Kidney tubule cell (primary cell): ENCODE data around the gene PCDHB14.
A peak's percentile ranks its signal among the peaks of the same experiment; 100 is the strongest.
"Not testable (repeated sequence)": the region's sequence is repeated elsewhere in the genome, so short reads cannot be mapped to it uniquely, and the experiment has no call there.

Source experiments
- DNase-seq: peaks from one replicate; pipeline ENCODE4 v3.0.0-alpha.2; 2018; ENCODE audit warnings: low spot score

Gene PCDHB14

GRCh38 chr5:141223112-141223783 is at the start of gene PCDHB14:
Gene PCDHB14, plus strand, starts transcription at chr5:141223343. Its CDS starts 163 bp downstream, at chr5:141223506.
- DNase-seq, result peak; percentile 34

DNA sequence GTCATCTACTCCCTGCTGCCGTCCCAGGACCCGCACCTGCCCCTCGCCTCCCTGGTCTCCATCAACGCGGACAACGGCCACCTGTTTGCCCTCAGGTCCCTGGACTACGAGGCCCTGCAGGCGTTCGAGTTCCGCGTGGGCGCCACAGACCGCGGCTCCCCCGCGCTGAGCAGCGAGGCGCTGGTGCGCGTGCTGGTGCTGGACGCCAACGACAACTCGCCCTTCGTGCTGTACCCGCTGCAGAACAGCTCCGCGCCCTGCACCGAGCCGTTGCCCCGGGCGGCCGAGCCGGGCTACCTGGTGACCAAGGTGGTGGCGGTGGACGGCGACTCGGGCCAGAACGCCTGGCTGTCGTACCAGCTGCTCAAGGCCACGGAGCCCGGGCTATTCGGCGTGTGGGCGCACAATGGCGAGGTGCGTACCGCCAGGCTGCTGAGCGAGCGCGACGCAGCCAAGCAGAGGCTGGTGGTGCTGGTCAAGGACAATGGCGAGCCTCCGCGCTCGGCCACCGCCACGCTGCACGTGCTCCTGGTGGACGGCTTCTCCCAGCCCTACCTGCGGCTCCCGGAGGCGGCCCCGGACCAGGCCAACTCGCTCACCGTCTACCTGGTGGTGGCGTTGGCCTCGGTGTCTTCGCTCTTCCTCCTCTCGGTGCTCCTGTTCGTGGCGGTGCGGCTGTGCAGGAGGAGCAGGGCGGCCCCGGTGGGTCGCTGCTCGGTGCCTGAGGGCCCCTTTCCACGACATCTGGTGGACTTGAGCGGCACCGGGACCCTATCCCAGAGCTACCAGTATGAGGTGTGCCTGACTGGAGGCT is 48.6 kb upstream of the PCDHB14 start:
- DNase-seq, result not testable (repeated sequence)

- no peak for DNase-seq
These were observed 47.2 kb upstream of the PCDHB14 start for GRCh38 chr5:141175933-141176332.

- not testable (repeated sequence) for DNase-seq
These were observed 45.5 kb upstream of the PCDHB14 start, which contains the start of gene PCDHB8 for GRCh38 chr5:141177577-141178191. Gene PCDHB8, plus strand, starts transcription at chr5:141177790. Its CDS starts 245 bp downstream, at chr5:141178035.

GRCh38 chr5:141179371-141179770 is 43.8 kb upstream of the PCDHB14 start:
- not testable (repeated sequence) for DNase-seq

DNA sequence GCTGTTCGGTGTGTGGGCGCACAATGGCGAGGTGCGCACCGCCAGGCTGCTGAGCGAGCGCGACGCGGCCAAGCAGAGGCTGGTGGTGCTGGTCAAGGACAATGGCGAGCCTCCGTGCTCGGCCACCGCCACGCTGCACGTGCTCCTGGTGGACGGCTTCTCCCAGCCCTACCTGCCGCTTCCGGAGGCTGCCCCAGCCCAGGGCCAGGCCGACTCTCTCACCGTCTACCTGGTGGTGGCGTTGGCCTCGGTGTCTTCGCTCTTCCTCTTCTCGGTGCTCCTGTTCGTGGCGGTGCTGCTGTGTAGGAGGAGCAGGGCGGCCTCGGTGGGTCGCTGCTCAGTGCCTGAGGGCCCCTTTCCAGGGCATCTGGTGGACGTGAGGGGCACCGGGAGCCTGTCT is 43.3 kb upstream of the PCDHB14 start:
- not testable (repeated sequence) for DNase-seq

DNA sequence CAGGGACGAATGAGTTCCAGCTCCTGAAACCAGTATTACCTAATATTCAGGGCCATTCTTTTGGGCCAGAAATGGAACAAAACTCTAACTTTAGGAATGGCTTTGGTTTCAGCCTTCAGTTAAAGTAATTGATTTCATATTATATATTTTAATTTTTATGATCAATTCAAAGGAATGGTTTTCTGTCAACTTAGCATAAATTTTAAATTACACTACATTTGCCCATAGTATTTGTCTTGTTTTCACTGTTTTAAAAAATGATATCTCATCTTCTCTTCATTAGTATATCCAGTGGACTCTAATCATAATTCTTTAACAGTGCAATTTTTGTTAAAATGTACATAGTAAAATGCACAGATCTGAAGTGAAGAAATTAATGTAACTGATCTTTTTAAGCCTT is 42.8 kb upstream of the PCDHB14 start:
- no peak for DNase-seq

GRCh38 chr5:141182248-141182647 is 40.9 kb upstream of the PCDHB14 start, which contains the start of gene PCDHB16:
Gene PCDHB16, plus strand, starts transcription at chr5:141182387. Its CDS starts 173 bp downstream, at chr5:141182560.
- peak; percentile 39 for DNase-seq

- not testable (repeated sequence) for DNase-seq
These were observed 38.9 kb upstream of the PCDHB14 start for GRCh38 chr5:141184117-141184855.

DNA sequence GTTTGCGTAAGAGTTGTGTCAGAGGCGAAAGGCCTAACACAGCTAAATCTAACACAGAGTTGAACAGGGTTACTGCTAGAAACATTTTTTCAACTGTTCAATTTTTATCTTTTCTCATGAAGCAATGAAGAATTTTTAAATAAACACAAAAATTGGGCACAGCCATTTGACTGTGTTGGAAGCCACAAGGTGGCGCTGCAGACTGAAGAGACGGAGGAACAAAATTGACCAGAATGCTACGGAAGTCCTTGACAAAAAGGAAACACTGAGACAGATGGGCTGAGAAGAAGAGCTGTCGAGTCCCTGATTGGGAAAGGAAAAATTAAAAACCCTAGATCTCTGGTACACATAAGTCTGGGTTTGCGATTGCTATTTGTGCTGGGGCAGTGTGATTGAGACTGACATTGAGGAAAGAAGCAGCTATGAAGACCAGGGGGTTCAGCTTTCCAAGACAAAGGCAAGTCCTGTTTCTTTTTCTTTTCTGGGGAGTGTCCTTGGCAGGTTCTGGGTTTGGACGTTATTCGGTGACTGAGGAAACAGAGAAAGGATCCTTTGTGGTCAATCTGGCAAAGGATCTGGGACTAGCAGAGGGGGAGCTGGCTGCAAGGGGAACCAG is 36.1 kb upstream of the PCDHB14 start, which contains the start of gene PCDHB9:
Gene PCDHB9 (plus strand): TSS at position 265 of the 616 bp plus-strand sequence. CDS start 158 bp downstream, at position 423.
- DNase-seq, result peak; percentile 18

DNA sequence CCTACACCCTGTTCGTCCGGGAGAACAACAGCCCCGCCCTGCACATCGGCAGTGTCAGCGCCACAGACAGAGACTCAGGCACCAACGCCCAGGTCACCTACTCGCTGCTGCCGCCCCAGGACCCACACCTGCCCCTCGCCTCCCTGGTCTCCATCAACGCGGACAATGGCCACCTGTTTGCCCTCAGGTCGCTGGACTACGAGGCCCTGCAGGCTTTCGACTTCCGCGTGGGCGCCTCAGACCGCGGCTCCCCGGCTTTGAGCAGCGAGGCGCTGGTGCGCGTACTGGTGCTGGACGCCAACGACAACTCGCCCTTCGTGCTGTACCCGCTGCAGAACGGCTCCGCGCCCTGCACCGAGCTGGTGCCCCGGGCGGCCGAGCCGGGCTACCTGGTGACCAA is 34.5 kb upstream of the PCDHB14 start:
- not testable (repeated sequence) for DNase-seq

DNA sequence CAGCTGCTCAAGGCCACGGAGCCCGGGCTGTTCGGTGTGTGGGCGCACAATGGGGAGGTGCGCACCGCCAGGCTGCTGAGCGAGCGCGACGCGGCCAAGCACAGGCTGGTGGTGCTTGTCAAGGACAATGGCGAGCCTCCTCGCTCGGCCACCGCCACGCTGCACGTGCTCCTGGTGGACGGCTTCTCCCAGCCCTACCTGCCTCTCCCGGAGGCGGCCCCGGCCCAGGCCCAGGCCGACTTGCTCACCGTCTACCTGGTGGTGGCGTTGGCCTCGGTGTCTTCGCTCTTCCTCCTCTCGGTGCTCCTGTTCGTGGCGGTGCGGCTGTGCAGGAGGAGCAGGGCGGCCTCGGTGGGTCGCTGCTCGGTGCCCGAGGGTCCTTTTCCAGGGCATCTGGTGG is 34.0 kb upstream of the PCDHB14 start:
- DNase-seq, result not testable (repeated sequence)

DNA sequence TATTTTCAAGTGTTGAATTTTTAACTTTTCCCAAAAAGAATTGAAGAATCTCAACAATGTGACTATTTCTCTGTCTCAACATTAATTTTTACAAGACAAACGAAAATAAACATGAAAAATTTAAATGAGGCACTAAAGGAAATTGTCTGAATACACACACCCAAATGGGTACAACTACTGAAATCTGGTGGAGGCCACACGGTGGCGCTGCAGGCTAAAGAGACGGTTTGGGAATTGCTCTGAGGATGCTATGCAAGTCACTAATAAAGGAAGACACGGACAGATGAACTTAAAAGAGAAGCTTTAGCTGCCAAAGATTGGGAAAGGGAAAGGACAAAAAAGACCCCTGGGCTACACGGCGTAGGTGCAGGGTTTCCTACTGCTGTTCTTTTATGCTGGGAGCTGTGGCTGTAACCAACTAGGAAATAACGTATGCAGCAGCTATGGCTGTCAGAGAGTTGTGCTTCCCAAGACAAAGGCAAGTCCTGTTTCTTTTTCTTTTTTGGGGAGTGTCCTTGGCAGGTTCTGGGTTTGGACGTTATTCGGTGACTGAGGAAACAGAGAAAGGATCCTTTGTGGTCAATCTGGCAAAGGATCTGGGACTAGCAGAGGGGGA is 30.9 kb upstream of the PCDHB14 start, which contains the start of gene PCDHB10:
Gene PCDHB10 (plus strand): TSS at position 244 of the 616 bp plus-strand sequence. CDS start 200 bp downstream, at position 444.
- DNase-seq, result peak; percentile 31

DNA sequence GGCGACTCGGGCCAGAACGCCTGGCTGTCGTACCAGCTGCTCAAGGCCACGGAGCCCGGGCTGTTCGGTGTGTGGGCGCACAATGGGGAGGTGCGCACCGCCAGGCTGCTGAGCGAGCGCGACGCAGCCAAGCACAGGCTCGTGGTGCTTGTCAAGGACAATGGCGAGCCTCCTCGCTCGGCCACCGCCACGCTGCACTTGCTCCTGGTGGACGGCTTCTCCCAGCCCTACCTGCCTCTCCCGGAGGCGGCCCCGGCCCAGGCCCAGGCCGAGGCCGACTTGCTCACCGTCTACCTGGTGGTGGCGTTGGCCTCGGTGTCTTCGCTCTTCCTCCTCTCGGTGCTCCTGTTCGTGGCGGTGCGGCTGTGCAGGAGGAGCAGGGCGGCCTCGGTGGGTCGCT is 28.8 kb upstream of the PCDHB14 start:
- DNase-seq, result not testable (repeated sequence)

DNA sequence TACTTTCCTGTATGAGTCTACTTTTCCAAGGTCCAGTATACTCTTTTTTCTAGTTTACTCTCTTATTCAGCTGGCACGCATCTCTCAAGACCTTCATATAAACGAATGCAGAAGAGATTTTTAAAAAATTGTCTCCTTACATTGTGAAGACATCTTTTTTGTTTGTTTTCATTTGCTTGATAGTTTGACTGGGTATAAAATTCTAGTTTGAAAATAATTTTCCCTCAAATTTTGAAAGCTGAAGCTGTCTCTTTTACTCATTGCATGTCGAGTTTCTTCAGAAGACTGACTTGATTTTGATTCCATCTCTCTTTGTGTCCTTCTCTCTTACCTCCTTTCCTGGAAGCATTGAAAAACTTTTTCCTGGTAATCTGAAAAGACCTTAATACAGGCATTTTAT is 26.8 kb upstream of the PCDHB14 start:
- DNase-seq, result no peak

GRCh38 chr5:141199359-141200235 is 23.5 kb upstream of the PCDHB14 start, which contains the start of gene PCDHB11:
Gene PCDHB11, plus strand, starts transcription at chr5:141199627. Its CDS starts 148 bp downstream, at chr5:141199775.
- DNase-seq, result no peak

DNA sequence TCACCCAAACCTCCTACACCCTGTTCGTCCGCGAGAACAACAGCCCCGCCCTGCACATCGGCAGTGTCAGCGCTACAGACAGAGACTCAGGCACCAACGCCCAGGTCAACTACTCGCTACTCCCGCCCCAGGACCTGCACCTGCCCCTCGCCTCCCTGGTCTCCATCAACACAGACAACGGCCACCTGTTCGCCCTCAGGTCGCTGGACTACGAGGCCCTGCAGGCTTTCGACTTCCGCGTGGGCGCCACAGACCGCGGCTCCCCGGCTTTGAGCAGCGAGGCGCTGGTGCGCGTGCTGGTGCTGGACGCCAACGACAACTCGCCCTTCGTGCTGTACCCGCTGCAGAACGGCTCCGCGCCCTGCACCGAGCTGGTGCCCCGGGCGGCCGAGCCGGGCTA is 22.0 kb upstream of the PCDHB14 start:
- not testable (repeated sequence) for DNase-seq

DNA sequence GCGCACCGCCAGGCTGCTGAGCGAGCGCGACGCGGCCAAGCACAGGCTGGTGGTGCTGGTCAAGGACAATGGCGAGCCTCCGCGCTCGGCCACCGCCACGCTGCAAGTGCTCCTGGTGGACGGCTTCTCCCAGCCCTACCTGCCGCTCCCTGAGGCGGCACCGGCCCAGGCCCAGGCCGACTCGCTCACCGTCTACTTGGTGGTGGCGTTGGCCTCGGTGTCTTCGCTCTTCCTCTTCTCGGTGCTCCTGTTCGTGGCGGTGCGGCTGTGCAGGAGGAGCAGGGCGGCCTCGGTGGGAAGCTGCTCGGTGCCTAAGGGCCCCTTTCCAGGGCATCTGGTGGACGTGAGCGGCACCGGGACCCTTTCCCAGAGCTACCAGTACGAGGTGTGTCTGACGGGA is 21.5 kb upstream of the PCDHB14 start:
- DNase-seq, result not testable (repeated sequence)

DNA sequence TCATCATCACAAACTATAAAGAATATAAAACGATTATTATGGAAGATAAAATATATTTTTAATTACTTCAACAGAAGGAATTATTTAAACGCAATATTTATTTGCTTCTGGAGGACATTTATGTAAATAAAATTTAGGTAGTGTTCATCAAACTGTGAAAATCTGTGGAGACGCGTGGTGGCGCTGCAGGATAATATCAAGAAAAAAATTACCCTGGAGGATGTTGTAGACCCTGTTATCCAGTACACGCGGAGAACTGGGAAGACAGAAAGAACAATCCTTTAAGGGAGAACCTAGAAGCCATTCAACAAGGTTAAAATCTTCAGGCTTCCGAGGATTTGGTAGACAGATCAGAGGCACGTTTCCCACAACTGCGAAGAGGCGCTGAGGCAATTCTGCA is 14.7 kb upstream of the PCDHB14 start, which contains the start of gene PCDHB12:
Gene PCDHB12 (plus strand): TSS at position 242 of the 400 bp plus-strand sequence. CDS start 189 bp downstream, outside the sequence.
- DNase-seq, result no peak
